Kidney (tissue), 14 donors: Measurements from ENCODE around the gene FBN1. TPM values are rescaled to one million over a fixed set of nuclear protein-coding genes. Genes with fewer than 3 reads are reported as not detected.

Source experiments
- DNase-seq, 5 donors: peaks; one replicate each; pipeline ENCODE4 v3.0.0-alpha.2; 2013 to 2020
- FAIRE-seq: peaks from 2 replicates; lab custom pipeline; 2012; peaks lifted over from hg19 to GRCh38; lab: Jason Lieb, UNC
- H3K27ac ChIP-seq, 2 donors: one replicate each; pipeline ENCODE4 v1.7.0; 2013; ENCODE audit warnings: low read depth in 2 of 2, low read length in 2 of 2, inconsistent platforms in 1 of 2
- H3K27me3 ChIP-seq: one replicate; pipeline ENCODE4 v1.7.1; 2013; ENCODE audit warnings: low read length, inconsistent platforms; ENCODE audit not compliant: control insufficient read depth, insufficient read depth
- H3K36me3 ChIP-seq, 3 donors: one replicate each; pipeline versions ENCODE4 v1.7.0 to v1.7.1; 2013; ENCODE audit warnings: low read length in 3 of 3, control low read depth in 1 of 3, inconsistent platforms in 1 of 3; ENCODE audit not compliant: insufficient read depth in 3 of 3, control insufficient read depth in 2 of 3
- H3K4me1 ChIP-seq, 3 donors: one replicate each; pipeline versions ENCODE4 v1.7.0 to v1.7.1; 2013; ENCODE audit warnings: low read length in 3 of 3, inconsistent platforms in 1 of 3, low read depth in 1 of 3; ENCODE audit not compliant: control insufficient read depth in 2 of 3, insufficient read depth in 2 of 3
- H3K4me3 ChIP-seq, 3 donors: one replicate each; pipeline versions ENCODE4 v1.7.0 to v1.8.1; 2013; ENCODE audit warnings: low read length in 3 of 3, control low read depth in 1 of 3, inconsistent platforms in 1 of 3
- H3K9ac ChIP-seq, 3 donors: one replicate each; pipeline versions ENCODE4 v1.7.0 to v1.7.1; 2013; ENCODE audit warnings: low read length in 3 of 3, control low read depth in 1 of 3, inconsistent platforms in 1 of 3
- H3K9me3 ChIP-seq, 3 donors: one replicate each; pipeline versions ENCODE4 v1.7.0 to v1.7.1; 2013; ENCODE audit warnings: low read length in 3 of 3, control low read depth in 1 of 3, inconsistent platforms in 1 of 3; ENCODE audit not compliant: control insufficient read depth in 2 of 3, insufficient read depth in 1 of 3
- intact Hi-C: fragments of 100-400 bp; cut with DNase I; formaldehyde crosslinking; loops from one replicate; pipeline ENCODE4 v1.11.1; 2022
- polyA plus RNA-seq: library from polyadenylated mRNA; stranded (reverse); fragments of 350-450 nt; fragmentation: Illumina TruSeq; extraction: RNeasy Lipid Tissue Mini Kit (QIAGEN cat#74804); gene quantifications from one replicate; pipeline ENCODE4 v1.2.3, GENCODE V29; 2014; ENCODE audit warnings: low read depth, low replicate concordance; ENCODE audit not compliant: insufficient read depth
- total RNA-seq: library from RNA; stranded (reverse); fragmentation: NEBNext Ultra II Directional; extraction: Animal tissue kit (Norgen Biotek cat#: 25700); gene quantifications from one replicate; pipeline ENCODE4 v1.2.1, GENCODE V29; 2021
- TF ChIP-seq, protein P1 (sequence below): IDR thresholded peaks from 3 replicates; pipeline ENCODE4 v1.5.1; 2012; ENCODE audit warnings: mild to moderate bottlenecking, moderate library complexity, borderline replicate concordance; ENCODE audit not compliant: insufficient read depth; ENCODE audit errors: extremely low read depth
- donor health status: control.
- donor health status: control.
- donor health status: control.
- donor health status: control.
- donor health status: control.
- donor health status: DM: yes; HTN: yes; CAD: no.
- donor health status: Normal renal cell carcinoma (clear cell type).

The FBN1 gene
- total and polyA plus RNA-seq, 2 donors from 2014 or later, result 2.4 to 30.8 TPM

GRCh38 chr15:48459571-48460442 lies 185.7 kb downstream of the FBN1 start:
- TF ChIP-seq, protein P1, sequence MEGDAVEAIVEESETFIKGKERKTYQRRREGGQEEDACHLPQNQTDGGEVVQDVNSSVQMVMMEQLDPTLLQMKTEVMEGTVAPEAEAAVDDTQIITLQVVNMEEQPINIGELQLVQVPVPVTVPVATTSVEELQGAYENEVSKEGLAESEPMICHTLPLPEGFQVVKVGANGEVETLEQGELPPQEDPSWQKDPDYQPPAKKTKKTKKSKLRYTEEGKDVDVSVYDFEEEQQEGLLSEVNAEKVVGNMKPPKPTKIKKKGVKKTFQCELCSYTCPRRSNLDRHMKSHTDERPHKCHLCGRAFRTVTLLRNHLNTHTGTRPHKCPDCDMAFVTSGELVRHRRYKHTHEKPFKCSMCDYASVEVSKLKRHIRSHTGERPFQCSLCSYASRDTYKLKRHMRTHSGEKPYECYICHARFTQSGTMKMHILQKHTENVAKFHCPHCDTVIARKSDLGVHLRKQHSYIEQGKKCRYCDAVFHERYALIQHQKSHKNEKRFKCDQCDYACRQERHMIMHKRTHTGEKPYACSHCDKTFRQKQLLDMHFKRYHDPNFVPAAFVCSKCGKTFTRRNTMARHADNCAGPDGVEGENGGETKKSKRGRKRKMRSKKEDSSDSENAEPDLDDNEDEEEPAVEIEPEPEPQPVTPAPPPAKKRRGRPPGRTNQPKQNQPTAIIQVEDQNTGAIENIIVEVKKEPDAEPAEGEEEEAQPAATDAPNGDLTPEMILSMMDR, result no peak
- intact Hi-C loops, result no loop called here
- Histone ChIP-seq H3K4me3 (no peak overlapping the region), H3K27ac (no peak overlapping the region), H3K27me3 (no peaks in the 10 kb centered on the region), H3K4me1 (no peaks in the 10 kb centered on the region), H3K36me3 (peaks cover 0 to 2% (median 0%) of the 10 kb centered on the region in 3 donors), H3K9me3 (no peaks in the 10 kb centered on the region), H3K9ac (no peak overlapping the region)
- FAIRE-seq (no peak), DNase-seq (no peak)

GRCh38 chr15:48458876-48459275 lies 186.6 kb downstream of the FBN1 start:
- no peak overlapping the region for H3K4me3 ChIP-seq
- H3K27me3 ChIP-seq, result no peaks in the 10 kb centered on the region
- peaks cover 0 to 4% (median 0%) of the 10 kb centered on the region in 3 donors for H3K36me3 ChIP-seq
- intact Hi-C loops, result no loop called here
- no peak for FAIRE-seq
- TF ChIP-seq, protein P1, result no peak
- no peak overlapping the region for H3K9ac ChIP-seq
- no peaks in the 10 kb centered on the region for H3K9me3 ChIP-seq
- no peaks in the 10 kb centered on the region for H3K4me1 ChIP-seq
- DNase-seq, result no peak
- H3K27ac ChIP-seq, result no peak overlapping the region

DNA sequence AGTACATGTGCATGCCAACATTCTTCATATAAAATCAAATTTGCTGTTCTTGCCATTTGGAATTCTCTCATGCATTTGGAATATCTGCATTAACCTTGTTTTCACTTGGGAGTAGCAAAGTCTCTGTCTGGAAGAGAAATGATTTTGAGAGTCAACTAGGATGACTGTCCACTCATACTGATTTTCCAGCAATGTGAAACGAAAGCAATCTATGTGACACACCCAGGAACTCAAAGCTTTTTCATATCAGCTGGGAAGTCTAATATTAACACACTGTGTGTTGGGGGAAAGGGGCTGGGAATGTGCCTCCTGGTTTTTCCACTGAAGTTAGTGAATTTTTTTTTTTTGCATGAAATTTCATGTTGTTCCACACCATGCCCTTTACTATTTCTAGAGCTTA lies 189.4 kb downstream of the FBN1 start:
- H3K9ac ChIP-seq, result no peak overlapping the region
- no peaks in the 10 kb centered on the region for H3K27me3 ChIP-seq
- FAIRE-seq, result no peak
- no peak overlapping the region for H3K27ac ChIP-seq
- DNase-seq, result no peak
- peaks cover 0 to 4% (median 0%) of the 10 kb centered on the region in 3 donors for H3K36me3 ChIP-seq
- intact Hi-C loops, result no loop called here
- H3K9me3 ChIP-seq, result no peaks in the 10 kb centered on the region
- no peak overlapping the region for H3K4me3 ChIP-seq
- H3K4me1 ChIP-seq, result no peaks in the 10 kb centered on the region
- TF ChIP-seq, protein P1, result no peak
